ENCODE measurements around the gene RNF123.

RNF123 gene

GRCh38 chr3:49716691-49717210 is 27.4 kb downstream of the RNF123 start:
- H3K4me3 ChIP-seq (ENCODE audit: low read length): no peak overlapping the region
- no peak for DNase-seq (ENCODE audit: low read depth)
- no peak for TF ChIP-seq CTCF (conservative IDR thresholded peaks at IDR 0.05; ENCODE audit: low read depth, low read length)

DNA sequence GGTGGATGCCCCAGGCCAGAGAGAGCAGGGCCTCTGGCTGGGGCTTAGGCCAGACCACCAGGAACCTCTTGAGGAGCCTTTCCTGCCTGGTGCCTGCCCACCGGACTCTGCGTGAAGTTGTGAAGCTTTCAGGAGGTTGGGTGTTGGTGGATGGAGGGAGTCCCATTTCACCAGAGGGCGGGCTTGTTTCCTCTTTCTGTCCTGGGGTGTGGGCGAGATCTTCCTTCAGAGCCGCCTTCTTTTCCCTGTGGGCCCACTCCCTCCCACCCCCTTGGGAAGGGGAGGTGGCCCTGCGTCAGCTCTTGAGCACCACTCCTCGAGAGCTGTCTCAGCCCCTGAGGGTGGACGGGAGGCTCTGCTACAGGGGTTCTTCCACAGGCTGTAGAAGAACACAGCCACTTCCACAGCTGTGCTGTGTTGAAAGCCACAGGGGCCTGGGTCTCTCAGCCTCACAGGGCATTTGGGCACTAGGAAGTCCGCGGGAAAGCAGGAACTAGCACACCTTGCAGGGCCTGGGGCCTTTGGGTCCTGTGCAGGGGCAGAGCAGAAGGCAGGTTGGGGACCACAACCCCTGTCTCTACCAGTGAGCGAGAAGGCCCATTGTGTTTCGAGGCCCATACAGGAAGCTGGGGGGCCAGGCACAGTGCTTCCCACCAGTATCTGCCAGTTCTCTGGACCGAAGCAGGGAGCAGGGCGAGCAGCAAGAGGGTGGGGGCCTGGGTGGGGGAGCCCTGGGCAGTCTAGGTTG is 28.0 kb downstream of the RNF123 start:
- DNase-seq (ENCODE audit: low read depth): no peak
- no peak for TF ChIP-seq CTCF (conservative IDR thresholded peaks at IDR 0.05; ENCODE audit: low read depth, low read length)
- no peak overlapping the region for H3K4me3 ChIP-seq (ENCODE audit: low read length)

- DNase-seq (ENCODE audit: low read depth): no peak
- TF ChIP-seq CTCF (conservative IDR thresholded peaks at IDR 0.05; ENCODE audit: low read depth, low read length): no peak
- no peak overlapping the region for H3K4me3 ChIP-seq (ENCODE audit: low read length)
These were observed 28.9 kb downstream of the RNF123 start for GRCh38 chr3:49717959-49718857.

DNA sequence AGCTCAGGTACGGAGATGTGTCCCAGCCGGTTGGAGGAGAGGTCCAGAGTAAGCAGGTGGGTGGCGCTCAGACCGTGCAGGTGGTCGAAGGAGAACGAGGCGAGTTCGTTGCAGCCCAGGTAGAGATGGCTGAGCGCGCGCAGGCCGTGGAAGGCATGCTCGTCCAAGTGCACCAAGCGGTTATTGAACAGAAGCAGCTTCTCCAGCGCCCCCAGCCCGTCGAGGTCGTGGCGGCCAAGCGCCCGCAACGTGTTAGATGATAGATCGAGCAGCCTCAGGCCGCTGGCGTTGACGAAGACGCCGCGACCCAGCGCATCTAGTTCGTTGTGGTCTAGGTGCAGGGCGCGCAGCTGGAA is 29.5 kb downstream of the RNF123 start:
- peak overlapping the region; percentile 54 for H3K4me3 ChIP-seq (ENCODE audit: low read length)
- DNase-seq (ENCODE audit: low read depth): no peak

GRCh38 chr3:49719214-49719884 is 30.0 kb downstream of the RNF123 start, which contains the start of gene AMIGO3:
TSS of gene AMIGO3 (minus strand) at chr3:49719684. CDS start at chr3:49719465, 219 bp downstream.
- DNase-seq (ENCODE audit: low read depth): peak; percentile 63
- peak within 1 kb of the TSS; percentile 54 for H3K4me3 ChIP-seq (ENCODE audit: low read length)
- peak; percentile 44 for TF ChIP-seq CTCF (conservative IDR thresholded peaks at IDR 0.05; ENCODE audit: low read depth, low read length)

More for the DNA sequence above, 29.5 kb downstream of the RNF123 start:
- no peak for TF ChIP-seq CTCF (conservative IDR thresholded peaks at IDR 0.05; ENCODE audit: low read depth, low read length)

- no peak for TF ChIP-seq CTCF (conservative IDR thresholded peaks at IDR 0.05; ENCODE audit: low read depth, low read length)
- H3K4me3 ChIP-seq (ENCODE audit: low read length): no peak overlapping the region
- no peak for DNase-seq (ENCODE audit: low read depth)
These were observed 31.7 kb downstream of the RNF123 start for GRCh38 chr3:49720855-49721595.
